OCI-LY7 (cell line): ENCODE measurements around the gene ALG14. TPM values are rescaled to one million over a fixed set of nuclear protein-coding genes. Genes with fewer than 3 reads are reported as not detected.

Source experiments
- BruUV-seq: library from RNA; stranded (reverse); fragments of 400-500 nt; replicated peaks from 2 replicates; lab custom pipeline; 2021; lab: Mats Ljungman, UMichigan
- CTCF ChIA-PET: fragments of 300-600 bp; sonication (Branson Sonifier 250); formaldehyde crosslinking; loops from one replicate; lab custom pipeline; 2022; ENCODE audit warnings: antibody characterized with exemption; ENCODE audit not compliant: unreplicated experiment; lab: Charles Lee
- POLR2A ChIA-PET: fragments of 300-600 bp; sonication (Branson Sonifier 250); formaldehyde crosslinking; loops from one replicate; lab custom pipeline; 2022; ENCODE audit warnings: antibody characterized with exemption; lab: Charles Lee
- DNase-seq: peaks from one replicate; pipeline ENCODE4 v3.0.0-alpha.2; 2015; ENCODE audit warnings: low spot score
- H2AFZ ChIP-seq: fragments of 200-600 bp; sonication (generic), shearing (Covaris generic); 2 replicates; pipeline ENCODE4 v1.6.1; 2014; ENCODE audit warnings: mild to moderate bottlenecking, antibody characterized with exemption, low read length, moderate library complexity
- H3K27ac ChIP-seq: fragments of 200-600 bp; sonication (generic); 2 replicates; pipeline ENCODE4 v1.5.1; 2014; ENCODE audit warnings: mixed run types, low read depth, mild to moderate bottlenecking, moderate library complexity, low read length, inconsistent platforms; ENCODE audit not compliant: poor library complexity, severe bottlenecking
- H3K36me3 ChIP-seq: fragments of 200-600 bp; sonication (generic); 2 replicates; pipeline ENCODE4 v1.6.1; 2014; ENCODE audit warnings: mild to moderate bottlenecking, antibody characterized with exemption, low read length, moderate library complexity, mixed read lengths; ENCODE audit not compliant: insufficient read depth
- H3K4me1 ChIP-seq: fragments of 200-600 bp; sonication (generic); 2 replicates; pipeline ENCODE4 v1.5.1; 2014; ENCODE audit warnings: mild to moderate bottlenecking, low read length; ENCODE audit not compliant: insufficient read depth, poor library complexity, severe bottlenecking
- H3K4me2 ChIP-seq: fragments of 200-600 bp; sonication (generic); 2 replicates; pipeline ENCODE4 v1.6.1; 2014; ENCODE audit warnings: mild to moderate bottlenecking, low read length
- H3K4me3 ChIP-seq: fragments of 200-600 bp; sonication (generic); 2 replicates; pipeline ENCODE4 v1.5.1; 2014; ENCODE audit warnings: mild to moderate bottlenecking, low read depth, low read length; ENCODE audit not compliant: poor library complexity, severe bottlenecking
- H3K79me2 ChIP-seq: fragments of 200-600 bp; sonication (generic); 2 replicates; pipeline ENCODE4 v1.6.1; 2016; ENCODE audit warnings: low read depth, mild to moderate bottlenecking, low read length, moderate library complexity, mixed read lengths; ENCODE audit not compliant: insufficient read depth
- H3K9me2 ChIP-seq: fragments of 200-600 bp; sonication (generic); 2 replicates; pipeline ENCODE4 v1.6.1; 2016; ENCODE audit warnings: mild to moderate bottlenecking, low read length, mixed read lengths; ENCODE audit not compliant: insufficient read depth
- H3K9me3 ChIP-seq: fragments of 200-600 bp; sonication (generic); 2 replicates; pipeline ENCODE4 v1.6.1; 2014; ENCODE audit warnings: mild to moderate bottlenecking, mixed run types, low read length, mixed read lengths
- H4K20me1 ChIP-seq: fragments of 200-600 bp; sonication (generic); 2 replicates; pipeline ENCODE4 v1.6.1; 2014; ENCODE audit warnings: mild to moderate bottlenecking, antibody characterized with exemption, low read length, moderate library complexity, mixed read lengths; ENCODE audit not compliant: insufficient read depth
- EZH2phosphoT487 ChIP-seq: fragments of 200-600 bp; sonication (generic); IDR thresholded peaks from 2 replicates; pipeline ENCODE4 v1.6.1; 2018; ENCODE audit warnings: low read depth, borderline replicate concordance, mild to moderate bottlenecking, mixed run types, antibody characterized with exemption, low read length, moderate library complexity, mixed read lengths
- intact Hi-C: fragments of 100-400 bp; cut with micrococcal nuclease; formaldehyde crosslinking; loops from one replicate; pipeline ENCODE4 v1.10.0; 2022; ENCODE audit not compliant: unreplicated experiment
- total RNA-seq, 2 experiments: library from RNA; depleted of rRNA in 1 of 2; stranded (reverse); fragments of >200 nt in 1 of 2; shearing (Covaris generic) in 1 of 2; gene quantifications; 2 replicates each; pipeline ENCODE4 v1.2.3, GENCODE V29; 2014 to 2022
- TF ChIP-seq, protein P1 (sequence below): fragments of 200-600 bp; sonication (generic); conservative IDR thresholded peaks from 2 replicates; pipeline ENCODE4 v1.5.1; 2014; ENCODE audit warnings: mild to moderate bottlenecking, antibody characterized with exemption, low read length, moderate library complexity, mixed read lengths

ALG14 gene
- total RNA-seq, 2 experiments from 2014 or later: 1.6 to 8.3 TPM

DNA sequence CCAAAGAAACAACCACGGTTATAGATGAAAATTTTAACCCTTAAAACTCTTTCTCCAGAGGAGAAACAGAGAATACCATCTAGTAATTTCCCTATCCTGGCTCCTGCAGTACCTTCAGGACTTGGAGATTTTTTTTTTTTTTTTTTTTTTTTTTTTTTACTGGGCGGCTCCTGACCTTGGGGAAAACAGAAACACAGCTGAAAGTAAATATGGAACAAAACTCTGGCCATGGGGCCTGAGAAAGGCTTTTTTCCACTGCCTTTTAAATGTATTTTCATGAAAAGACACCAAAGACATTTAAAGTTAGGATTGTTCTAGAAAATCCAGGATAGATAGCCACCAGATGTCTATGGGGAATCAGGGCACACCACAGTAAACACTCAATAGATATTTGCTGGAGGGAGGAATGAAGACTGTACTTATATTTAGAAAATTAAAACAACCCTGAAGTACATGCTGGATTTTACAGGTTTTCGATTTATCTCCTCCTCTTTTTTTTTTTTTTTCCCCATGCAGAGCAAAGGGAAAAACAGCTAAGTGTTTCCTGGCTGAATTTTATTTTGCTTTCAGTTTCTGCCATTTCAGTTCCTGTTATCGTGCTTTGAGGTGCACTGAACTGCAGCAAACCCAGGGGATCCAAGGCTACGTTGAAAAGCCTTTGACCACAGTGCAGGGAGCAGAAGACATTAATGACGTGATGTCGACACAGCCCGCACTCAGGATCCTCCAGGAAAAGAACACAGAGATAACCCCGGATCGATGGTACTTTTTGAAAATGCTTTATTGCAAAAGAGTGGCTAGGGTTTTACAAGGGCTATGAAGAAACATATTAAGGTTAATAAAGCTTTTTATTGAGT lies 110.1 kb downstream of the ALG14 start:
- no TSS peak for BruUV-seq
- ChIA-PET CTCF (no interaction called here), POLR2A (interaction anchor here (0.6 to 1.5 kb wide), 10 partner anchors 12 to 1788 kb away, joined by 3 to 5 read pairs (median 4); partner anchors contain the start of gene RWDD3)
- no peaks in the 10 kb centered on the region for H3K79me2 ChIP-seq
- peak overlapping the region; percentile 58 for H3K4me3 ChIP-seq
- TF ChIP-seq, protein P1, sequence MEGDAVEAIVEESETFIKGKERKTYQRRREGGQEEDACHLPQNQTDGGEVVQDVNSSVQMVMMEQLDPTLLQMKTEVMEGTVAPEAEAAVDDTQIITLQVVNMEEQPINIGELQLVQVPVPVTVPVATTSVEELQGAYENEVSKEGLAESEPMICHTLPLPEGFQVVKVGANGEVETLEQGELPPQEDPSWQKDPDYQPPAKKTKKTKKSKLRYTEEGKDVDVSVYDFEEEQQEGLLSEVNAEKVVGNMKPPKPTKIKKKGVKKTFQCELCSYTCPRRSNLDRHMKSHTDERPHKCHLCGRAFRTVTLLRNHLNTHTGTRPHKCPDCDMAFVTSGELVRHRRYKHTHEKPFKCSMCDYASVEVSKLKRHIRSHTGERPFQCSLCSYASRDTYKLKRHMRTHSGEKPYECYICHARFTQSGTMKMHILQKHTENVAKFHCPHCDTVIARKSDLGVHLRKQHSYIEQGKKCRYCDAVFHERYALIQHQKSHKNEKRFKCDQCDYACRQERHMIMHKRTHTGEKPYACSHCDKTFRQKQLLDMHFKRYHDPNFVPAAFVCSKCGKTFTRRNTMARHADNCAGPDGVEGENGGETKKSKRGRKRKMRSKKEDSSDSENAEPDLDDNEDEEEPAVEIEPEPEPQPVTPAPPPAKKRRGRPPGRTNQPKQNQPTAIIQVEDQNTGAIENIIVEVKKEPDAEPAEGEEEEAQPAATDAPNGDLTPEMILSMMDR: no peak
- TF ChIP-seq EZH2phosphoT487: no peak
- H4K20me1 ChIP-seq: no peaks in the 10 kb centered on the region
- H3K36me3 ChIP-seq: no peaks in the 10 kb centered on the region
- H3K9me2 ChIP-seq: no peaks in the 10 kb centered on the region
- intact Hi-C loops: loop anchor here (10.0 kb wide), 1 partner anchor 272 kb away; the partner anchor contains the start of gene RWDD3
- peak overlapping the region; percentile 73 for H3K4me2 ChIP-seq
- H3K4me1 ChIP-seq: peaks cover 23% of the 10 kb centered on the region
- peak overlapping the region; percentile 92 for H2AFZ ChIP-seq
- peaks cover 5% of the 10 kb centered on the region; the same call in 1 of the 2 replicates for H3K9me3 ChIP-seq
- H3K27ac ChIP-seq: peak overlapping the region; percentile 67
- peak; percentile 86 for DNase-seq

DNA sequence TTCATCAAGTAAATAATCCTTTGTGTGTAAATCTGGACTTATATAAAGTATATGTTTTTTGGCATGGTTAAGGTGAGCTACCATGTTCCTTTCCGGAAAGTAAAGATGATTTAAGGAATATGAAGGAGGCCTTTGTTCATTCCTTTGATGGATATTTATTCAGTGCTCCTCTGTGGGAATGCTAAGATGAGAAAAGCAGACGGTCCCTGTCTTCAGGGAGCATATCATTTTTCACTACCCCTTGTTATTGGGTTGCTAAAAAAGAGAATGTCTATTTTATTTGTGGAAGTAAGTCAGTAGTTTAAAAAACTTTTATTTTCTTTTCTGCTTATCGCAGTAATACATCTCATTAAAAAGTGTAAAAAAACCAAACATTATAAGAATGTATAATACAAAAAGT lies 110.8 kb downstream of the ALG14 start:
- H3K9me2 ChIP-seq: no peaks in the 10 kb centered on the region
- no peak overlapping the region for H3K4me3 ChIP-seq
- H4K20me1 ChIP-seq: no peaks in the 10 kb centered on the region
- POLR2A ChIA-PET: interaction anchor here (0.6 to 1.4 kb wide), 5 partner anchors 9 to 272 kb away, joined by 3 to 5 read pairs (median 4); partner anchors contain the start of gene RWDD3
- TF ChIP-seq, protein P1: no peak
- no peak for TF ChIP-seq EZH2phosphoT487
- H3K27ac ChIP-seq: peak overlapping the region; percentile 67
- peak overlapping the region; percentile 73 for H3K4me2 ChIP-seq
- intact Hi-C loops: loop anchor here (10.0 kb wide), 1 partner anchor 273 kb away; the partner anchor contains the start of gene RWDD3
- peaks cover 23% of the 10 kb centered on the region for H3K4me1 ChIP-seq
- BruUV-seq: no TSS peak
- peak overlapping the region; percentile 92 for H2AFZ ChIP-seq
- CTCF ChIA-PET: no interaction called here
- H3K79me2 ChIP-seq: no peaks in the 10 kb centered on the region
- H3K36me3 ChIP-seq: no peaks in the 10 kb centered on the region
- peaks cover 5% of the 10 kb centered on the region; the same call in 1 of the 2 replicates for H3K9me3 ChIP-seq
- DNase-seq: no peak
